Erythroblast (primary cell): ENCODE measurements around the gene MYBPH.

Source experiments
- GATA1 ChIP-seq: IDR thresholded peaks from 2 replicates; pipeline ENCODE4 v1.6.1; 2011; ENCODE audit warnings: low read depth, mild to moderate bottlenecking, control low read depth, low read length, moderate library complexity
- POLR2A ChIP-seq: IDR thresholded peaks from 2 replicates; pipeline ENCODE4 v1.6.1; 2011; ENCODE audit warnings: mild to moderate bottlenecking, low read length

GRCh38 chr1:203208181-203208580, 32.6 kb upstream of the MYBPH start:
- TF ChIP-seq POLR2A (no peak), GATA1 (no peak)
